GM12878 (cell line): ENCODE measurements around the gene NT5C2. TPM values are rescaled to one million over a fixed set of nuclear protein-coding genes. Genes with fewer than 3 reads are reported as not detected.

Source experiments
- ATAC-seq: fragments of 200-7000 bp; cut with Tn5 transposase; 3 replicates; pipeline ENCODE4 v1.9.1; 2020; ENCODE audit warnings: mild to moderate bottlenecking, moderate library complexity
- BruUV-seq: library from RNA; stranded (reverse); fragments of 400-500 nt; replicated peaks from 2 replicates; lab custom pipeline; 2021; lab: Mats Ljungman, UMichigan
- CTCF ChIA-PET: fragments of 300-600 bp; sonication (Branson Sonifier 250); formaldehyde crosslinking; extraction: SDS; loops from one replicate; lab custom pipeline; 2021; ENCODE audit warnings: inconsistent platforms; lab: Yijun Ruan, JAX
- POLR2A ChIA-PET: fragments of 350-600 bp; formaldehyde crosslinking; extraction: SDS; loops from one replicate; lab custom pipeline; 2021; ENCODE audit warnings: inconsistent platforms; lab: Charles Lee
- RAD21 ChIA-PET: fragments of 300-600 bp; sonication (Branson Sonifier 250); formaldehyde crosslinking; loops from one replicate; lab custom pipeline; 2023; ENCODE audit warnings: antibody characterized with exemption; ENCODE audit not compliant: unreplicated experiment; lab: Charles Lee
- SMC1A ChIA-PET: fragments of 300-600 bp; sonication (Branson Sonifier 250); formaldehyde crosslinking; loops from one replicate; lab custom pipeline; 2023; ENCODE audit not compliant: unreplicated experiment, uncharacterized antibody; lab: Charles Lee
- DNase-seq: peaks from one replicate; pipeline ENCODE4 v3.0.0-alpha.2; 2011; ENCODE audit warnings: low read depth, low spot score
- FAIRE-seq: peaks from 3 replicates; lab custom pipeline; 2011; peaks lifted over from hg19 to GRCh38; lab: Jason Lieb, UNC
- H2AFZ ChIP-seq: 2 replicates; pipeline ENCODE4 v1.6.0; 2011; ENCODE audit warnings: low read depth, low read length, control low read depth; ENCODE audit not compliant: control insufficient read depth
- H3K27ac ChIP-seq: 2 replicates; pipeline ENCODE4 v1.5.1; 2011; ENCODE audit warnings: control low read depth; ENCODE audit not compliant: control insufficient read depth, insufficient read depth
- H3K27me3 ChIP-seq, 2 experiments: replicated peaks in 1 of 2; 2 replicates each; pipeline versions ENCODE4 v1.6.0 to v1.6.1; 2011; ENCODE audit warnings: low read length in 1 of 2; ENCODE audit not compliant: control insufficient read depth in 2 of 2, insufficient read depth in 2 of 2
- H3K36me3 ChIP-seq, 2 experiments: 2 replicates each; pipeline ENCODE4 v1.5.1; 2011; ENCODE audit warnings: low read length in 1 of 2; ENCODE audit not compliant: control insufficient read depth in 2 of 2, insufficient read depth in 2 of 2
- H3K4me1 ChIP-seq: 2 replicates; pipeline ENCODE4 v1.6.1; 2011; ENCODE audit warnings: mild to moderate bottlenecking, low read length, moderate library complexity, mixed read lengths; ENCODE audit not compliant: control insufficient read depth, insufficient read depth
- H3K4me2 ChIP-seq: 2 replicates; pipeline ENCODE4 v1.6.0; 2011; ENCODE audit warnings: control low read depth; ENCODE audit not compliant: control insufficient read depth, insufficient read depth
- H3K4me3 ChIP-seq: fragments of 200-600 bp; sonication (generic); 2 replicates; pipeline ENCODE4 v1.5.1; 2016
- H3K79me2 ChIP-seq: 2 replicates; pipeline ENCODE4 v1.6.0; 2011; ENCODE audit warnings: low read length; ENCODE audit not compliant: control insufficient read depth, insufficient read depth
- H3K9ac ChIP-seq: 2 replicates; pipeline ENCODE4 v1.8.0; 2011; ENCODE audit warnings: low read length, control low read depth, mixed read lengths; ENCODE audit not compliant: control insufficient read depth, insufficient read depth
- H3K9me3 ChIP-seq: replicated peaks from 3 replicates; pipeline ENCODE4 v1.5.1; 2011; ENCODE audit warnings: mild to moderate bottlenecking, low read length; ENCODE audit not compliant: control insufficient read depth, insufficient read depth
- H4K20me1 ChIP-seq: 2 replicates; pipeline ENCODE4 v1.6.0; 2011; ENCODE audit not compliant: control insufficient read depth, insufficient read depth
- BCL11A ChIP-seq: IDR thresholded peaks from 2 replicates; pipeline ENCODE4 v1.6.1; 2011; ENCODE audit warnings: low read depth, low read length
- ELK1 ChIP-seq: IDR thresholded peaks from 2 replicates; pipeline ENCODE4 v1.6.1; 2012; ENCODE audit warnings: low read depth, low read length, improper control_type of control experiment
- FOXM1 ChIP-seq: IDR thresholded peaks from 2 replicates; pipeline ENCODE4 v1.6.1; 2012; ENCODE audit warnings: low read depth, mild to moderate bottlenecking, inconsistent platforms, low read length, moderate library complexity
- KLF5 ChIP-seq: fragments of 450-650 bp; IDR thresholded peaks from 2 replicates; pipeline ENCODE4 v1.6.1; 2014; ENCODE audit warnings: mild to moderate bottlenecking; ENCODE audit not compliant: partially characterized antibody
- NFIC ChIP-seq: IDR thresholded peaks from 2 replicates; pipeline ENCODE4 v1.6.1; 2012; ENCODE audit warnings: low read depth, mild to moderate bottlenecking, inconsistent platforms, low read length, moderate library complexity
- NFYA ChIP-seq: IDR thresholded peaks from 2 replicates; pipeline ENCODE4 v1.6.1; 2011; ENCODE audit warnings: low read depth, mild to moderate bottlenecking, low read length, improper control_type of control experiment, borderline replicate concordance
- RB1 ChIP-seq: fragments of 450-650 bp; formaldehyde crosslinking; IDR thresholded peaks from 2 replicates; pipeline ENCODE4 v1.6.1; 2017; ENCODE audit warnings: mild to moderate bottlenecking, borderline replicate concordance
- RELA ChIP-seq: fragments of 450-650 bp; IDR thresholded peaks from 2 replicates; pipeline ENCODE4 v1.8.0; 2014; ENCODE audit warnings: borderline replicate concordance; ENCODE audit not compliant: partially characterized antibody
- SMARCA5 ChIP-seq: fragments of 450-650 bp; IDR thresholded peaks from 2 replicates; pipeline ENCODE4 v1.6.1; 2017; ENCODE audit warnings: mild to moderate bottlenecking
- WGBS: methylation state at CpG from one replicate; pipeline ENCODE4 v1.1.6; 2016; ENCODE audit warnings: low lambda C conversion rate; ENCODE audit not compliant: insufficient replicate concordance, insufficient coverage; ENCODE audit errors: missing lambda C conversion rate; 5-methylcytosine and 5-hydroxymethylcytosine counted together
- in situ Hi-C: fragments of 300-500 bp; cut with MboI; formaldehyde crosslinking; loops from 9 replicates; pipeline ENCODE4 v1.14.3; 2018; ENCODE audit warnings: mixed read lengths
- intact Hi-C: fragments of 100-400 bp; cut with micrococcal nuclease; formaldehyde crosslinking; loops from one replicate; pipeline ENCODE4 v1.14.2; 2022; ENCODE audit not compliant: unreplicated experiment
- polyA plus RNA-seq, 11 experiments: library from polyadenylated mRNA; depleted of rRNA in 4 of 11; unstranded in 6 of 11; stranded (reverse) in 5 of 11; fragments of >200 nt; fragmentation: Nextera tagmentation in 4 of 11; fragmentation: Illumina TruSeq in 1 of 11; extraction: Ambion mirVana in 4 of 11; extraction: Trizol in 1 of 11; gene quantifications; 1 replicate in 1 of 11; 2 replicates in 10 of 11; pipeline versions ENCODE4 v1.2.1 to v1.2.3, GENCODE V29; 2011 to 2016; ENCODE audit warnings: inconsistent platforms in 2 of 11, missing spikeins in 2 of 11, low read depth in 1 of 11
- total RNA-seq, 4 experiments: library from RNA; depleted of rRNA in 3 of 4; stranded (reverse); fragments of >200 nt in 3 of 4; fragmentation: Illumina TruSeq in 1 of 4; extraction: Trizol in 1 of 4; gene quantifications; 2 replicates each; pipeline versions ENCODE4 v1.2.1 to v1.2.3, GENCODE V29; 2013 to 2021

NT5C2 gene
- total and polyA plus RNA-seq, 10 of the 15 experiments (the other 5 are each of a cell fraction or from before 2014, with no cell fraction given): 15.8 to 70.1 (median 56.0) TPM

- TF ChIP-seq BCL11A: no peak
- TF ChIP-seq NFYA: no peak
- TF ChIP-seq KLF5: no peak
- no peak for TF ChIP-seq RB1
- no peak for TF ChIP-seq ELK1
Measured at GRCh38 chr10:103055105-103055504, 138.0 kb downstream of the NT5C2 start (continued).

GRCh38 chr10:103054621-103055020 is 138.5 kb downstream of the NT5C2 start:
- no peak overlapping the region for H3K9ac ChIP-seq
- peak; percentile 7; the same call in 2 of the 3 replicates for ATAC-seq
- H3K9me3 ChIP-seq: no peaks in the 10 kb centered on the region
- TF ChIP-seq SMARCA5 (0 out of 2 replicates have a peak, but pooled peaks have one; percentile 28), RELA (no peak), FOXM1 (no peak), NFIC (no peak)
- H3K27me3 ChIP-seq: no peaks in the 10 kb centered on the region
- no peaks in the 10 kb centered on the region for H4K20me1 ChIP-seq
- DNase-seq: no peak
- no peaks in the 10 kb centered on the region for H3K79me2 ChIP-seq
- no peaks in the 10 kb centered on the region for H3K36me3 ChIP-seq
- no peak for FAIRE-seq
- BruUV-seq: no TSS peak
- H3K27ac ChIP-seq: no peak overlapping the region
- ChIA-PET RAD21 (interaction anchor here (0.8 to 3.8 kb wide), 8 partner anchors 8 to 190 kb away, joined by 3 to 30 read pairs (median 4); partner anchors contain the start of gene CNNM2), SMC1A (interaction anchor here (0.7 to 2.4 kb wide), 9 partner anchors 11 to 279 kb away, joined by 3 to 12 read pairs (median 5); partner anchors contain the start of gene CNNM2), CTCF (interaction anchor here (0.8 to 4.4 kb wide), 12 partner anchors 10 to 280 kb away, joined by 3 to 30 read pairs (median 8); partner anchors contain the start of genes CNNM2 and RPEL1), POLR2A (interaction anchor here (0.6 to 1.8 kb wide), 6 partner anchors 9 to 152 kb away, joined by 3 to 6 read pairs (median 4); no protein-coding TSS in a partner anchor)
- intact Hi-C loops (loop anchor here (1.0 to 5.0 kb wide), 2 partner anchors 15 to 137 kb away; partner anchors contain the start of gene CNNM2), in situ Hi-C loops (no loop called here)
- no peak overlapping the region for H2AFZ ChIP-seq
- H3K4me2 ChIP-seq: no peak overlapping the region
- H3K4me3 ChIP-seq: no peak overlapping the region
- WGBS: 88% methylated on average over 3 of the region's 3 CpGs
- no peaks in the 10 kb centered on the region for H3K4me1 ChIP-seq
